CD4-positive, alpha-beta T cell treated with Interleukin-6 at 100 ng/mL for 8 hours (primary cell): Measurements from ENCODE around the gene CSPG5.

ENCODE experiments used
- DNase-seq: peaks from one replicate; pipeline ENCODE4 v3.0.0-alpha.2; 2020; ENCODE audit warnings: mixed read lengths, low spot score

Gene CSPG5

DNA sequence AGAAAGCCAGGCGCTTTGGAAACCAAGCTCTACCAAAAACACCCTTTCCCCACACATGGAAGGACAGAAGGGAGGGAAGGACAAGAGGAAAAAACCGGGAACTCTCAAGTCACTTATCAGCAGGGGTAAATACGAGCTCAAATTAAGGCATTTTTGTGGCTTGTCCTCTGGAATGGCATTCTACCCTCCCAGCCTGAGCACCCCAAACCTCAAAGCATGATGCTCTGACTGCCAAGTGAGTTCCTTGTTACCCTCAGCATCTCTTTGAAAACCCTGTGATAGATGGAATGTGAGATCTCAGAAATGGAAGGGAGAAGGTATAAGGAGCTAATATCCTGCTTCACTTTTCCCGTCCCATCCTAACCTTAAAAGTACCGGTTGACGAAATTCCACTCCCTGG, 8.1 kb upstream of the CSPG5 start:
- no peak for DNase-seq

DNA sequence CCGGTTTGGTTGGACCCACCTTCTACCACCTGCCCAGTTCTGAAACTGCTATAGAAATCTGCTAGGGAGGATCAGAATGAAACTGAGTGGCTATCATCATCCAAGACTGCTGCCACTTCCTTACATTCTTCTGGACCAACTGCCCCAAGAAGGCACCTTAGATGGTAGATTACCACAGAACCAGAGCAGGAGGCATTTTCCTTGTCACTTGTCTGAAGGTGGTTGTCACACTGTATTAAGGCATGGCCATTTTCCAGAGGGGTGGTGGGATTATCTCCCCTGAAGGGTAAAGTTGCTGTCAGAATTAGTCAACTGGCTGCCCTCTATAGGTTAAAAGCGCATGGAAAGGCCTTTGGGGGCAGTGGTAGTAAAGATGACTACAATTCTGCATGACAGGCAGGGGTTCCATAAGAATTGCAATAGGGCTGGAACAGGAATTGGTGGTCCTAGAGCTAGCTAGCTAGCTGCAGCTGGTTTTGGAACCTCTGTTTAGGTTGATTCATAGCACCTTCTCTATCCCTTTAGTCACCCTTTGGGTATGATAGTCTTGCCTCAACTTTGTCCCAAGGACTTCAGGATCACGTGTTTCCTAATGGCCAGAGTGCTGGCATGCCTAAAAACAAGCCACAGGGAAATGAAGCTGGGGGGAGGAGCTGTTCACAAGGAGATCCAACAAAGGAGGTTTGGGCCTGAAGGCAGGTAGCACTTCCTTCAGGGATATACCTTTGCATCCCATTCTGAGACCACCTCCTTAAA, 4.8 kb upstream of the CSPG5 start:
- no peak for DNase-seq

DNA sequence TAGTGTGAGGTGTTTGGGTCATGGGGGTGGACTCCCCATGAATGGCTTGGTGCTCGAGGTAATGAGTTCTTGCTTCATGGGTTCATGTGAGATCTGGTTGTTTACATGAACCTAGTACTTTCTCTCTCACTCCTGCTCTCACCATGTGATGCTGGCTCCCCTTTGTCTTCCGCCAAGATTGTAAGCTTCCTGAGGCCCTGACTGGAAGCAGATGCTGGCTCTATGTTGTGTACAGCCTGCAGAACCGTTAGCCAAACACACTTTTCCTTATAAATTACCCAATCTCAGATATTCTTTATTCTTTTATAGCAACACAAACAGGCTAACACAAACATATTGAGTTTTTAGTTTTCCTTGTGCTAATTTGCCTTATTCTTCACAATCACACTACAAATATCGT, 3.2 kb upstream of the CSPG5 start:
- DNase-seq: no peak

DNA sequence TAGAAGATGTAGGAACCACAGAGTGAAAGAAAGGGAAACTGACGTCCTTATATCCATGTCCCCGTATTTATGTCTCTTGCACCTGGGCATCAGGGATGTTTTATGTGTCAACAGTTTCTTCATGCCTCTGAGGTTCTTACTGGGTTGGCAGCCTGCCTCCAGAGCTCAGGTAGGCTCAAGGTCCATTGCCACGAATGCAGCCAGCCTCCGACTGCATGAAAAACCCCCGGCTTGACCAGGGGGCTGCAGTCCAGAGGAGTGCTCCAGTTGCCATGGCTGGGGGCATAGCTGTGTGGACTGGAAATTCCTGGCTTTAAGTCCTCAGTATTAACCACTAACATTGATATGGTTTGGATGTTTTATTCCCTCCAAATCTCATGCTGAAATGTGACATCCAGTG, 2.8 kb upstream of the CSPG5 start:
- DNase-seq: no peak

DNA sequence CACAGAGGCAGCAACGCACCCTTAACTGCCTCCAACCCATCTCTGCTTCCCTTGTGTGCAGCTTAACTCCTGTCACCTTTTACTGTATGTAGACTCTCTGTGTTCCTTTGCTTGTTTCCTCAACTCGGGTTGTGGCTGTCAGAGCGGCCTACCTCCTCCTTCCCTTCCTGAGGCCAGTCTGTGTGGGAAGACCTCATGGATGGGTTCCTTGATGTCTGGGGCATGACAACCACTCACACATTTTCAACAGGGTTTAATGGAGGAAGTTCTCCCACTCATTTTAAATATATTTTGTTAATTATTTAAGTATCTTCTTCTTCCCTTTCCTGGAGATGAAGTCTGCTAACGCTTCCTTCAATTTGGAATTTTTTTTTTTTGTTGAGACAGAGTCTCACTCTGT, 1.8 kb upstream of the CSPG5 start:
- no peak for DNase-seq

DNA sequence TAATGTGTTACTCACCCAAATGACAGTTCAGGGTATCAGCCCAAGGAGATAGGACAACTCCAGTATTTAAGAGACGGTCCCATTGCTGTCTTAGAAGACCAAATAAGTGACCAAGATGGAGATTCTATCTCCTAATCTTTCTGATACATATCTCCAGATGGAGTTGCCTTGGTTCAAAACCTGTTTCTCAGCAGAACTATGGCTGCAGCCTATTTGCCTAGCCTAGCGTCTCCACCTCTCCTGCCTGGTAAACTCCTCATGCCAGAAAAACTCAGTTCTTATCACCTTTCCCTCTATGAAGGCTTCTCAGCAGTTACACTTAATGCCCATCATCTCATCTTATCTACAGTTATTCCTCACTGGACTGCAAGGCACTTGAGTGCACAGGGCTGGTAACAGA, 1.2 kb upstream of the CSPG5 start:
- no peak for DNase-seq

DNA sequence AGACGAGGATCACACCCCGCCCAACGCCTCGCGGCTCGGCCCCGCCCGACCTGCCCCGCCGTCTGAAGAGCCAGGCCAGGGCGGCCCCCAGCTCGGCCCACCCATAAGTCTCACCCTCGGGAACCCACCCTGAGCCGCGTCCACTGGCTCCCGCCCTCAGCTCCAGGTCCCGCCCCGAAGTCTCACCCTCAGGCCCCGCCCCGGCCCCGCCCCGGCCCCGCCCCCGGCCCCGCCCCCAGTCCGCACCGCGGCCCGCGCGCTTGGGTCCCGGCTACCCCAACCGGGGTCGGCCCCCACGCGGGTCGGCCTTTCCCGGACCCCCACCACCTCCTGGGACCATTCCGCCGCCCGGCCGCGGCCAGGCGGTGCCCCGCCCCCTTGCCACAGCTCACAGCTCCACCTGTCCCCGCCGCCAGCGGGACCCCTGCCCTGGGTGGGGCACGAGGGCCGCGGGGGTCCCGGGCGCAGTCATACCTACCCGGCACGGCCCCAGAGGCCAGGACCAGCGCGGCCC, 489 bp downstream of the CSPG5 start:
- peak; percentile 37 for DNase-seq

DNA sequence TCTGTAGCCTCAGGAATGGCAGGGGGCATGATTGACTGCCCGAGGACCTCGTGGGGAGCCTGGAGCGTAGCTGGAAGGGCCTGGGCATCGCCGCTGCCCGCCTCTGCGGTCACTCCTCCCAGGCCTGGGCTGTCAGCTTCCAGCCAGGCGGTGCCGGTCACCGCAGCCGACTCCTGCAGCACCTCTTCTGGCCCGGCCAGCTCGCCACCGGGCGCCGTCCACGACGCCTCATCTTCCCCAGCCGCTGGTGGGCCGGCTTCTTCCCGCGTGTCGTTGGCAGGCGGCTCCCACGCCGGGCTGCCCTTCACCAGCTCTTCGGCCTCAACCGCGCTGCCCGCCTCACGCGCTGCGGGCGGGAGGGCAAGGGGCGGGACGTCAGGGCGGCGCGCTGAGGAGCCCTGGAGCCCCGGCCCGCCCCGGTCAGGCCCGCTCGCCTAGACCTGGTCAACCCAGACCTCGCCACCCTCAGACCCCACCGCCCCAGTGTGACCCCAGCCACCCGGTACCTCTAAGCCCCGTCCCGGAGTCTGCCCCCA, 1.0 kb downstream of the CSPG5 start:
- DNase-seq: no peak

DNA sequence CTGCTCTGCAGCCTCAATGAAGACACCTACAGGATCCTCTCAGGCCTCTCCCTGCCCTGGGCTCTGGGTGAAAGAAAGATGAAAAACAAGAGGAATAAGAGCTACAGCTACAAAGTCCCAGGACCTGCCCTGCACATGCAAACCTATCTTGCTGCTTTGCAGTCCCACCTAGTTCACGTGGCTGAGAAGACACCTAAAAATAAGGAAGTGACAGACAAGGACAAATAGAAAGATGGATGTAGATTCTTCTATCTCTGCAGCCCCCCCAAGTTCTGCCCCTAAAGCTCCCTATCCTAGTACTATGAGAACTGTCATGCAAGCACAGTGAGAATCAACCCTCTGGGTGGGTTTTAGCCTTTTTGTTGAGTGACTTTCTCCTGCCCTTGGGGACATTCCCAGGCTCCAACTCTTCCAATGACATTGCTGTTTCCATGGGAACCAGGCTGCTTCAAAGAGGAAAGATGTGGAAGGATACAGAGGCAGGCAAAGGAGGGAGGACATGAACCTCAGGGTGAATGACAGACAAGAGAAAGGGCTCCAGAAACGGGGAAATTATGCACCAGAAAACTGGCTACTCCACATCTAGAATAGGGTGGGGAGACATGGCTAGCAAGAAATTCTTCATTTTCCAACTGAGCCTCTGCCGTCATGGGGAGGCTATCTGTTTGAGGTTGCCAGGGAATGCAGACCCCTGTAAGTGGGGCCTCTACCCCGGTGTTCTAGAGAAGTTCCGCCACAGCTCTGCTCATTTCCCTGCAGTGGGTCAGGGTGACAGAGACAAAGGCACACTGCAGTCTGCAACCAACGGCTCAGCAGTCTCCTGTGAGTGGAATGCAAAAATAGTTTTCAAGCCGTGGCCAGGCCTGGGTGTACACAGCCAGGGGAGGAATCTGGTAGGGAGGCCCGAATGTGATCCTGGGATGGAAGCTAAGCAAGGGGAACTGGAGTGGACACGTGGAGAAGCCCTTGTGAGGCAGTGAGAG, 5.2 kb downstream of the CSPG5 start:
- no peak for DNase-seq

DNA sequence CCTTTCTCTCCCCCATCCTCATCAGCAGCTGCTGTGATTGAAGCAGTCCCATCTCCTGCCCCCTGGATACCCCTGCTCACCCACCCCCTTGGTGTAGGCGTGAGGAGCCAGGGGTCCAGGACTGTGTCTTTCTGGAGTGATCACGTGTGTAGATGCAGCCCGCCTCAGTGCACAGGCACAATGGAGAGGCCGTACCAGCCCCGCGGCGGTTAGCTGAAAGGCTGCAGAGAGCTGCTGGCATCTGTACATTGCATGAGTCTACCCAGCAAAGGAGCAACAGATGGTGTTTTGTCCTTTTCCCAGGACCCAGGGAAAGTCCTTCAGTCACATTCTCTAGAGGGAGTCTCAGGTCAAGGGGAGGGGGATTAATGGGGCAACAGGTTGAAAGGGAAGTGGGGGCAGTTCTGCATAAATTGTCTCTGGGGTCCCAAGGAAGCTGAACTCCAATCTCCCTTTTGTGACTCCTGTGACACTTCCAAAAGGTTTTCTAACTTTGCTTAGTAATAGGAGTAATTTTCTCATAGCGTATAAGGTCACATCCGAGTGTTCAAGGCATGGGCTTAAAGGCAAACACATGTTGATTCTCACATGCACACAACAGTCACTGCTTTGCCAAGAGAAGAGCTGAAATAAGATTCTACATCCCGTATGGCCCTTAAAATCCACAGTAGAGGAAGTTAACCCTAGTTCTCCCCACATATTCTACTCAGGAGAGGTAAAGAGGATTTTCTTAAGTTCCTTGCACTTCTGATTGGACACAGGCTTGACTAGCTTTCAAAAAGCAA, 7.1 kb downstream of the CSPG5 start:
- no peak for DNase-seq

DNA sequence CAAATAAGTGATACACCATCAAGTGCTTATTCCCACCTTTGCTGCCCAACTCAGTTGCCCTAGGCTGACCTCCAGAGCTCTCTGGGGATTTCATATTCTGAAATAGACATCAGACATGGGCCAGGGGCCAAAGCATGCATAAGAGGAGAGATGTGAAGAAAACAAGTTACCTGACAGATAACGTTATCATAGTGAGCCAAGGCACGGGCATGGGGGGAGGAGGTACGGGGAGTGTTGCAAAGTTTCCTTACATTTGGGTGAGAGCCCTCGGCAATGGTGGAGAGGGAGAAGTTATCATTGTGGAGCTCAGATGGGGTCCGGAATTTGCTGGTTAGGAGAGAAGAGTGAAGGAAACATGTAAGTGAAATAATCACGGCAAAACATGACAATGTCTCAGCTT, 9.8 kb downstream of the CSPG5 start:
- DNase-seq: no peak

DNA sequence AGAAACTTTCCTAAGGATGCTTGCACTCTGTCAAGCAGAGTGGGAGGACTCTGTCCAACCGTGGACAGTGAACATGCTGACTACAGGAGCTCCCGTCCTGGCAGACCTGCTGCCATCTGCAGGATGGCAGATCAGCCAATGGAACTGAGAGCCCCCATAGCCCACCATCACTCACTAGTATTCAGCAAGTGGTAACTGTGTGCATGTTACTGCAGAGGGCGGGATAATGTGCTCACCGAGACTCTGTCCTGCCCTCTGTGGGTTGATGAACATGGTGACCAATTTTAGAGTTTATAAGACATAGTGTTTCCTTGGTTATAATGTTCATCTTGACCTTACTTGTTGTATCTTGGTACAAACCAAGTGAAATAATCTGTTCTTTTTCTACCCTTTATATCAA, 11.5 kb downstream of the CSPG5 start:
- DNase-seq: no peak

DNA sequence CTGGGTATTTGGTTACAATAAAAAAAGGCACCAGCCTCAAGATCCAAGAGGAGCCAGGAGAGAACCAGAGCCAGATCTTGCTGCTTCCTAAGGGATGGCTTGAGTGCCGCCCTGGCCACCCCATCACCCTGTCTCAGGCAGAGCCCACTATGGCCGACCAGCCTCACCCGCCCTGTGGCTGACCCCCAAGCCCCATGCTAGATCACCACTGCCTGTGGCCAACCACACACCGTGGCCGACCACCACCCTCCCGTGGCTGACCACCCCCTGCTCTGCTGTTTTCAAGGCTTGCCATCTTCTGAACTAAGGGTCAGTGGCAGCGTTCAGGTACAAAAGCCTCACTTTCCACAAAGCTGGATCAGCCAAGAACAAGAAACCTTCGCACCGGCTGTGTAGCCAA, 12.0 kb downstream of the CSPG5 start:
- DNase-seq: no peak

DNA sequence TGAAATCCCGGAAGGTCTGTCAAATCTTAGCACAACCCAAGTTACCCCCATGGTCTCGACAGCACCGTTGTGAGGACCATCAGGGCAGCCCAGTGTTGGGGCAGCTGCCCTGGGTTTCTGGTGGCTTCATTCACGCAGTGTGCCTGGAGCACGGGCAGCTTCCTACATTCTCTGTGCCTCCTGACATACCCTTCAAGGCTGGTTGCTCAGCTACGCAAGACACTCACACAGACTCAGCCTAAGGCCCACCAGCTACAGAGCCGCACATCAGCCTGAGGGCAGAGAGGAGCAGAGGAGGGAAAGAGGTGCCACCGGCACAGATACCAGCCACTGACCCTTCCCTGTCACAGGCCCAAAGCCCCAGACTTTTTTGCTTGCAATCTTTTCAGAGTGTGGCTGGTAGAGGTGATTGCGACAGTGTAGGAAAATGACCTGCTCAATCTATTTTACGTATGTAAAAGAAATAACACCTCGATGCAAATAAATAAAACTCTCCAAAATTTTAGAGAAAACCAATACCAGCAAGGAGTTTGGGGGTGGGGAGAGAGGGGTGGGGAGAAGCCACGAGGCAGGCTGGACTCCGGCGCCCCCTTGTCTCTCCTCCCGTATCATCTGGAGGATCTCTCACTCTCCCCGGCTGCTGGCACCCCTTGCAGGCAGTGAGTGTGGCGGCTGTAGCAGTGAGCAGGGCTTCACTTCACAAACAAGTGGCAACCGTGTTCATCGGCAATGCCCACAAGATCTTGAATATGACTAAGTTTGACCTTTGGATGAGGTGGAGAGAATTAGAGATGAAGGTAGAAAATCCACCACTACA, 12.7 kb downstream of the CSPG5 start:
- DNase-seq: no peak

DNA sequence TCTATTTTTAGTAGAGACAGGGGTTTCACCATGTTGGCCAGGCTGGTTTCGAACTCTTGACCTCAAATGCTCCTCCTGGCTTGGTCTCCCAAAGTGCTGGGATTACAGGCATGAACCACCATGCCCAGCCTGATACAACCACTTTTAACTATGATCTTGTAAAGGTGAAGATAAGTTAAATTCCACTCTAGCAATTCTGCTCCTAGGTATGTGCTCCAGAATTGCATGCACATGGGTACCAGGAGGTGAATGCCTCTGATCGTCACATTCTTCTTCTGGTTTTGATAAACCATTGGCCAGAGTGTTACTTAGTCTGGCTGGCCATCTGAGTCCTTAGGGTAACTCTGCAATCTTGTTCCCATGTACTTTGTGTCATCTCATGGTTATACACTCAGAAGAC, 22.3 kb downstream of the CSPG5 start:
- no peak for DNase-seq

DNA sequence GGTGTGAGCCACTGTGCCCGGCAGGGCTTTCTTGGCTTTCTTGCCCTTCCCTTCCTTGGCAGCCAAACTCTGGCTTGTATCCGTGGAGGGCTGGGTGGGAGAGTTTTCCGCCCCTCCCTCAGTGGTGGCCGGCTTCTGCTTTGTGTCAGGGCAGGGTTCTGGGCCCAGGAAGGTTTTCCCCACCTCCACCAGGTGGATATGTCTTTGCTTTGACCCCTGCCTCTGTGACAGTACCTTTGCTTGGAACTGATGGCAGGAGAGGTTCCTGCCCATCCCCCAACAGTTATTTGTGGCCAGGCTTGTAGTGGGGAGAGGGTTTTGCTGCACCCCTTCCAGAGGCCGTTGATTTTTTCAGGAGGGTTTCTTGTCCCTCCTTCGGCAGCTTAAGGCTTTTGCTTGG, 24.3 kb downstream of the CSPG5 start:
- DNase-seq: no peak

DNA sequence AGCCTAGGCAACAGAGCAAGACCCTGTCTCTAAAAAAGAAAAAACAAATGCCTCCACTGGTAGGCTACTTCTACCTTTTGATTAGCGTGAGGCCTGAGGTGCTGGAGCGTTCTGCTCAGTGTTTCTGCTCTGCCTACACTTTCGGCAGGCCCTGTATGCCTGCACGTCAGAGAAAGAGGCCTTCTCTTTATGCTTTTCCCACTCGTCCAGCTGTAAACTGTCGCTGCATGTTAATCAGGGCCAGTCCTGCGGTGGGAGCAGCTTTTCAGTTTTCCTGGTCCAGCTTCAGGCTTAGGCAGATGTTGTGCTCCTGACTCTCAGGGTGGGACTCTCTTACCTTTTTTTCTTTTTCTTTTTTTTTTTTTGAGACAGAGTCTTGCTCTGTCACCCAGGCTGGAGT, 25.3 kb downstream of the CSPG5 start:
- no peak for DNase-seq

DNA sequence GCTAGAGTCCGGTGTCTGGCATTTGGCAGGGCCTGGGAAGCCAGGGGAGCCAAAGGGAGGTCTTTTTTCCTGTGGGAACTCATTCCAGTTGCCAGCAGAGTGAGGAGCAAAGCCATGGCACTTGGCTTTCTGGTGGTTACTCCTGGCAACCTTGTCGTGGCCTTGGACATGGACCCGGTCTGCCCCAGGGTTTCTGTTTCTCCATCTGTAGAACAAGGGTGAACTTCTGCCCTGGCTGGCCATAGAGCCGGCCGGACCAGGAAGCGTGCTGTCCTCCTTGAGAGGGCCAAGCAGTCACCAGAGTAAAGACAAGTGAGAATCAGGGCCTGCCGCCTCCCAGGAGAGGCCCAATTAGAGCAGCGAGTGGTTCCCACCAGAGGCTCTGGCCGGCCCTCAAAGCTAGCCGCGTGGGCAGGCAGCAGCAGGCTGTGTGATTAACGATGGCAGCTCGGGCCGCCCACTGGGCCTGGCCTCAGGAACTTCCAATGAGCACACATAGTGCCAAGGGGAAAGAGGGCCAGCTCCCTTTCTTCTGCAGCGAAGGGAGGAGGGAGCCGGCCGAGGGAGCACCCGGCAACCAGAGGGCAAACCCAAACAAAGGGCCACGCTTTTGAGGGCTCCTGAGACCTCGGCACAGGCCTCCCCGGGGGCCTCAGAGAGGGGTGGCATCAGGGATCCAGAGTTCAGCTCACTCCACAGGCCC, 36.0 kb downstream of the CSPG5 start:
- no peak for DNase-seq

DNA sequence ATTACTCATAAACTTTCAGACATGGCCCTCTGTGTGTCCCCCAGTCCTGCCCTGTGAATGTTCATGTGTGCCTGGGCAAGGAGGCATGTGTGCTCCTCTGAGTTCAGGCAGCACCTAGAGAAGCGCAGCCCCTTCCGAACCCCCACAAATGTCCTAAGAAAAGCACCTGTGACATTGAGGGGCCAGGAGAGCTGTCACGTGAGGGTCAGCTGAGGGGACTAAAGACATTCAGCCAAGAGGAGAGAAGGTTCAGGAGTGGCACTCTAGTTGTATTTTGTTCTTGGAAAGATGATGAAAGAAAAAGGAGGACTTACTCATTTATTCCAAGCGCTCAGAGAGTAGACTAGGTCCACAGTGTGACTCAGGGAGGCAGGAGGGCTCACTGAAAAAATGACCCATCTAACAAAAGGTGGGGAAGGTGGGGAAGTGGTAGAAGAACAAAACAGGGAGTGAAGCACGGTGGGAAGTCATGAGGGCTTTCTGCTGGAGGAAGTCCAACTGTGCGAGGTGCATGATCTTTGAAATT, 37.0 kb downstream of the CSPG5 start:
- DNase-seq: no peak

DNA sequence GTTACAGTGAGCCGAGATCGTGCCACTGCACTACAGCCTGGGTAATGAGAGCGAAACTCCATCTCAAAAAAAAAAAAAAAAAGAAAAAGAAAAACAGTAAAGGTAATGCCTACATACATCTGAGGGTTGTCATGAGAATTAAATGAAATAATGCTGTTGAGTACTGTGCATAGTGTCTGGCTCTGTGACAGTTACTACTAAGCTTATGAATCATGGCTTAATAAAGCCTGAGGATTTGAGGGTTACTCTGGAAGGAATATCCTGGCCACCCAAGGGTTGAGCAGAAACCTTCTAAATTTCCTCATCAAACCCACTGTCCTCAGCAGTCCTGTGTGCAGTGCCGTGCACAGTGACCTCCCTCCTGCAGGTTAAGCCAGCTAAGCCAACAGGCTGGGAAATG, 38.4 kb downstream of the CSPG5 start:
- no peak for DNase-seq
